Measurements from ENCODE around the gene PCDHGA4. TPM values are rescaled to one million over a fixed set of nuclear protein-coding genes. Genes with fewer than 3 reads are reported as not detected.

PCDHGA4 gene
- total RNA-seq, 4 donors from 2014 or later: 2.0 to 5.6 (median 3.2) TPM

- 45% methylated on average over 22 of the region's 36 CpGs for WGBS
Measured at GRCh38 chr5:141351591-141351990, 3.2 kb upstream of the PCDHGA4 start.

GRCh38 chr5:141355641-141356040 is 820 bp downstream of the PCDHGA4 start:
- DNase-seq (ENCODE audit: low spot score in 2 of 2): no peak
- no peak for TF ChIP-seq POLR2AphosphoS5 (IDR thresholded peaks at IDR 0.05)
- no peak for TF ChIP-seq EP300 (IDR thresholded peaks at IDR 0.05)
- TF ChIP-seq POLR2A (IDR thresholded peaks at IDR 0.05): no peak
- TF ChIP-seq CTCF (IDR thresholded peaks at IDR 0.05): no peak
- Histone ChIP-seq H3K36me3 (no peaks in the 10 kb centered on the region), H3K27ac (no peak overlapping the region), H3K9me3 (peaks cover 56% of the 10 kb centered on the region), H3K27me3 (no peaks in the 10 kb centered on the region), H3K4me3 (peak overlapping the region; percentile 29), H3K4me1 (no peaks in the 10 kb centered on the region)
- 64% methylated on average over 16 of the region's 24 CpGs for WGBS

More at GRCh38 chr5:141351591-141351990, 3.2 kb upstream of the PCDHGA4 start:
- no peak overlapping the region for H3K27ac ChIP-seq
- no peak overlapping the region for H3K4me3 ChIP-seq
- H3K27me3 ChIP-seq: no peaks in the 10 kb centered on the region
- no peak for TF ChIP-seq POLR2A (IDR thresholded peaks at IDR 0.05)
- no peak for TF ChIP-seq EP300 (IDR thresholded peaks at IDR 0.05)
- no peak for TF ChIP-seq CTCF (IDR thresholded peaks at IDR 0.05)
- DNase-seq (ENCODE audit: low spot score in 2 of 2): no peak
- H3K36me3 ChIP-seq: no peaks in the 10 kb centered on the region
- H3K9me3 ChIP-seq: peaks cover 37% of the 10 kb centered on the region
- H3K4me1 ChIP-seq: no peaks in the 10 kb centered on the region

GRCh38 chr5:141356133-141356532 is 1.3 kb downstream of the PCDHGA4 start:
- H3K36me3 ChIP-seq: no peaks in the 10 kb centered on the region
- 79% methylated on average over 5 of the region's 5 CpGs for WGBS
- H3K4me3 ChIP-seq: no peak overlapping the region
- TF ChIP-seq EP300 (IDR thresholded peaks at IDR 0.05) (no peak), CTCF (IDR thresholded peaks at IDR 0.05) (no peak), POLR2AphosphoS5 (IDR thresholded peaks at IDR 0.05) (no peak), POLR2A (IDR thresholded peaks at IDR 0.05) (no peak)
- H3K27ac ChIP-seq: no peak overlapping the region
- DNase-seq (ENCODE audit: low spot score in 2 of 2): no peak
- no peaks in the 10 kb centered on the region for H3K27me3 ChIP-seq
- peaks cover 57% of the 10 kb centered on the region for H3K9me3 ChIP-seq
- no peaks in the 10 kb centered on the region for H3K4me1 ChIP-seq

GRCh38 chr5:141356950-141357349 is 2.1 kb downstream of the PCDHGA4 start:
- no peak for DNase-seq (ENCODE audit: low spot score in 2 of 2)
- H3K4me3 ChIP-seq: no peak overlapping the region
- no peaks in the 10 kb centered on the region for H3K4me1 ChIP-seq
- TF ChIP-seq CTCF (IDR thresholded peaks at IDR 0.05) (no peak), POLR2AphosphoS5 (IDR thresholded peaks at IDR 0.05) (no peak), EP300 (IDR thresholded peaks at IDR 0.05) (no peak), POLR2A (IDR thresholded peaks at IDR 0.05) (no peak)
- no peaks in the 10 kb centered on the region for H3K36me3 ChIP-seq
- WGBS: 63% methylated on average over 4 of the region's 19 CpGs
- no peak overlapping the region for H3K27ac ChIP-seq
- peaks cover 55% of the 10 kb centered on the region for H3K9me3 ChIP-seq
- H3K27me3 ChIP-seq: peaks cover 3% of the 10 kb centered on the region

GRCh38 chr5:141359790-141360426 is 5.1 kb downstream of the PCDHGA4 start, which contains the start of gene PCDHGB2:
TSS of gene PCDHGB2 (plus strand) at chr5:141359994. CDS start at chr5:141360136, 142 bp downstream.
- Histone ChIP-seq H3K4me1 (peaks cover 3% of the 10 kb centered on the region), H3K36me3 (no peaks in the 10 kb centered on the region), H3K27ac (no peak within 1 kb of the TSS), H3K4me3 (peak within 1 kb of the TSS; percentile 24), H3K27me3 (peaks cover 19% of the 10 kb centered on the region), H3K9me3 (peaks cover 64% of the 10 kb centered on the region)
- no peak for DNase-seq (ENCODE audit: low spot score in 2 of 2)
- 23% methylated on average over 23 of the region's 24 CpGs for WGBS
- TF ChIP-seq POLR2AphosphoS5 (IDR thresholded peaks at IDR 0.05) (no peak), POLR2A (IDR thresholded peaks at IDR 0.05) (no peak), EP300 (IDR thresholded peaks at IDR 0.05) (no peak), CTCF (IDR thresholded peaks at IDR 0.05) (no peak)
